Smooth muscle cell (in vitro differentiated cells): ENCODE data around the gene MPPE1. TPM values are rescaled to one million over a fixed set of nuclear protein-coding genes. Genes with fewer than 3 reads are reported as not detected.

Experiments
- DNase-seq: peaks from one replicate; lab custom pipeline; 2025; ENCODE audit not compliant: unreplicated experiment; lab: John Stamatoyannopoulos, UW
- H2AFZ ChIP-seq: fragments of 200-600 bp; sonication (generic); 2 replicates; pipeline ENCODE4 v1.6.0; 2016; ENCODE audit warnings: antibody characterized with exemption, low read depth, mild to moderate bottlenecking
- H3F3A ChIP-seq: fragments of 200-600 bp; sonication (generic); 2 replicates; pipeline ENCODE4 v1.6.0; 2017; ENCODE audit warnings: antibody characterized with exemption, low read depth
- H3K27ac ChIP-seq: fragments of 200-600 bp; sonication (generic); 2 replicates; pipeline ENCODE4 v1.5.1; 2016; ENCODE audit warnings: low read depth, mild to moderate bottlenecking
- H3K27me3 ChIP-seq: fragments of 200-600 bp; sonication (generic); 2 replicates; pipeline ENCODE4 v1.6.1; 2016; ENCODE audit warnings: low read depth, mild to moderate bottlenecking
- H3K36me3 ChIP-seq: fragments of 200-600 bp; sonication (generic); 2 replicates; pipeline ENCODE4 v1.5.1; 2016; ENCODE audit warnings: low read depth
- H3K4me1 ChIP-seq: fragments of 200-600 bp; sonication (generic); 2 replicates; pipeline ENCODE4 v1.5.1; 2016; ENCODE audit warnings: low read depth
- H3K4me2 ChIP-seq: fragments of 200-600 bp; sonication (generic); 2 replicates; pipeline ENCODE4 v1.6.0; 2016; ENCODE audit warnings: mild to moderate bottlenecking
- H3K4me3 ChIP-seq: fragments of 200-600 bp; sonication (generic); 2 replicates; pipeline ENCODE4 v1.5.1; 2016; ENCODE audit warnings: mild to moderate bottlenecking
- H3K79me2 ChIP-seq: fragments of 200-600 bp; sonication (generic); 2 replicates; pipeline ENCODE4 v1.6.0; 2016; ENCODE audit warnings: low read depth, mild to moderate bottlenecking
- H3K9ac ChIP-seq: fragments of 200-600 bp; sonication (generic); 2 replicates; pipeline ENCODE4 v1.6.0; 2016; ENCODE audit warnings: low read depth
- H3K9me3 ChIP-seq: fragments of 200-600 bp; sonication (generic); replicated peaks from 2 replicates; pipeline ENCODE4 v1.5.1; 2016; ENCODE audit warnings: low read depth
- H4K20me1 ChIP-seq: fragments of 200-600 bp; sonication (generic); 2 replicates; pipeline ENCODE4 v1.6.0; 2016; ENCODE audit warnings: low read depth
- CTCF ChIP-seq: fragments of 200-600 bp; sonication (generic); IDR thresholded peaks from 2 replicates; pipeline ENCODE4 v1.5.1; 2017; ENCODE audit warnings: borderline replicate concordance, mild to moderate bottlenecking, antibody characterized with exemption; ENCODE audit not compliant: insufficient read depth, poor library complexity, severe bottlenecking
- WGBS: methylation state at CpG from one replicate; pipeline ENCODE4 v1.1.7; 2016; ENCODE audit warnings: low lambda C conversion rate; 5-methylcytosine and 5-hydroxymethylcytosine counted together
- polyA plus RNA-seq: library from polyadenylated mRNA; unstranded; fragments of >200 nt; fragmentation: Nextera tagmentation; extraction: Ambion mirVana; gene quantifications from 2 replicates; pipeline ENCODE4 v1.2.1, GENCODE V29; 2016
- total RNA-seq: library from RNA; depleted of rRNA; stranded (reverse); fragments of >200 nt; gene quantifications from 2 replicates; pipeline ENCODE4 v1.2.3, GENCODE V29; 2014

MPPE1 gene
- total and polyA plus RNA-seq, 2 experiments from 2014 or later = 33.6 to 73.1 TPM

DNA sequence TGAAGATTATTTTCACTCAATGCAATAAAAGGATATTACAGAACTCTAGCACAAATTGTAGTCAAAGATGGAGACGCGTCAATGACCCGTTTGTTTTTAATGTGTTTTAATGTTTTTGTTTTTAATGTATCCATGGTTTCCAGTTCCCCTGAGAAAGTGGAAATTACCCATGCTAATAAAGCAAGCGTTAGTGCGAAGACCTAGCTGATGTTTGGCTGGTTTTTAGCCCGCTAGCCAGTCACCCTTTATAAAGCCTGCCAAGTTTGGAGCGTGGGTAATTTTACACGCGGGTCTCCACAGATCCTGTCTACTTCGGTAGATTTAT is 57.3 kb downstream of the MPPE1 start:
- H3K27me3 ChIP-seq = no peaks in the 10 kb centered on the region
- H3K4me3 ChIP-seq = peak overlapping the region; percentile 100
- peaks cover 23% of the 10 kb centered on the region for H4K20me1 ChIP-seq
- 17% methylated on average over 10 of the region's 10 CpGs for whole genome bisulfite sequencing
- H3K9ac ChIP-seq = peak overlapping the region; percentile 100
- peaks cover 27% of the 10 kb centered on the region for H3K79me2 ChIP-seq
- peak overlapping the region; percentile 100 for H3K27ac ChIP-seq
- H3K9me3 ChIP-seq = no peaks in the 10 kb centered on the region
- H3K36me3 ChIP-seq = no peaks in the 10 kb centered on the region
- H3K4me2 ChIP-seq = peak overlapping the region; percentile 99
- TF ChIP-seq CTCF = no peak
- peaks cover 20% of the 10 kb centered on the region for H3K4me1 ChIP-seq
- peak overlapping the region; percentile 89 for H2AFZ ChIP-seq
- no peak for DNase-seq
- H3F3A ChIP-seq = peaks cover under 1% of the 10 kb centered on the region

- TF ChIP-seq CTCF = no peak
- peaks cover 27% of the 10 kb centered on the region for H3K79me2 ChIP-seq
- peak overlapping the region; percentile 89 for H2AFZ ChIP-seq
- H3F3A ChIP-seq = no peaks in the 10 kb centered on the region
- H3K27me3 ChIP-seq = no peaks in the 10 kb centered on the region
- peak overlapping the region; percentile 99 for H3K4me2 ChIP-seq
- H4K20me1 ChIP-seq = peaks cover 23% of the 10 kb centered on the region
- peak overlapping the region; percentile 100 for H3K27ac ChIP-seq
- H3K36me3 ChIP-seq = no peaks in the 10 kb centered on the region
- H3K4me3 ChIP-seq = peak overlapping the region; percentile 100
- no peaks in the 10 kb centered on the region for H3K9me3 ChIP-seq
- 69% methylated on average over 17 of the region's 17 CpGs for WGBS
- DNase-seq = no peak
- peak overlapping the region; percentile 100 for H3K9ac ChIP-seq
- H3K4me1 ChIP-seq = peaks cover 20% of the 10 kb centered on the region
Measured at GRCh38 chr18:11849841-11850634, 58.1 kb downstream of the MPPE1 start.

- 97% methylated on average over 7 of the region's 7 CpGs for WGBS
- Histone ChIP-seq H3K27ac (peak overlapping the region; percentile 100), H3K79me2 (peaks cover 27% of the 10 kb centered on the region), H3F3A (no peaks in the 10 kb centered on the region), H3K4me2 (peak overlapping the region; percentile 99), H3K4me1 (peaks cover 20% of the 10 kb centered on the region), H3K9me3 (no peaks in the 10 kb centered on the region), H3K36me3 (no peaks in the 10 kb centered on the region), H3K9ac (no peak overlapping the region), H4K20me1 (peaks cover 23% of the 10 kb centered on the region), H2AFZ (no peak overlapping the region), H3K27me3 (no peaks in the 10 kb centered on the region), H3K4me3 (no peak overlapping the region)
- DNase-seq = no peak
- no peak for TF ChIP-seq CTCF
Measured at GRCh38 chr18:11849279-11849678, 58.8 kb downstream of the MPPE1 start.

- no peaks in the 10 kb centered on the region for H3K36me3 ChIP-seq
- H3K4me3 ChIP-seq = no peak overlapping the region
- H3K27ac ChIP-seq = no peak overlapping the region
- H3K4me2 ChIP-seq = no peak overlapping the region
- H3K27me3 ChIP-seq = no peaks in the 10 kb centered on the region
- H3K9me3 ChIP-seq = no peaks in the 10 kb centered on the region
- no peaks in the 10 kb centered on the region for H3F3A ChIP-seq
- no peak overlapping the region for H2AFZ ChIP-seq
- no peak overlapping the region for H3K9ac ChIP-seq
- H3K79me2 ChIP-seq = peaks cover 16% of the 10 kb centered on the region
- no peak for DNase-seq
- WGBS = 86% methylated on average over 4 of the region's 4 CpGs
- no peak for TF ChIP-seq CTCF
- peaks cover 8% of the 10 kb centered on the region for H4K20me1 ChIP-seq
- H3K4me1 ChIP-seq = peaks cover 13% of the 10 kb centered on the region
Measured at GRCh38 chr18:11847811-11848210, 60.3 kb downstream of the MPPE1 start.
